NB4 (cell line): ENCODE results near the gene SMAD9.

Experiments
- POLR2A ChIP-seq: IDR thresholded peaks from 2 replicates; pipeline ENCODE4 v1.6.1; 2011; ENCODE audit warnings: mild to moderate bottlenecking; ENCODE audit not compliant: insufficient read length; ENCODE audit errors: extremely low read depth
- TF ChIP-seq, protein P1 (sequence below): IDR thresholded peaks from one replicate; pipeline ENCODE4 v1.5.1; 2012; ENCODE audit warnings: low read depth, low read length

DNA sequence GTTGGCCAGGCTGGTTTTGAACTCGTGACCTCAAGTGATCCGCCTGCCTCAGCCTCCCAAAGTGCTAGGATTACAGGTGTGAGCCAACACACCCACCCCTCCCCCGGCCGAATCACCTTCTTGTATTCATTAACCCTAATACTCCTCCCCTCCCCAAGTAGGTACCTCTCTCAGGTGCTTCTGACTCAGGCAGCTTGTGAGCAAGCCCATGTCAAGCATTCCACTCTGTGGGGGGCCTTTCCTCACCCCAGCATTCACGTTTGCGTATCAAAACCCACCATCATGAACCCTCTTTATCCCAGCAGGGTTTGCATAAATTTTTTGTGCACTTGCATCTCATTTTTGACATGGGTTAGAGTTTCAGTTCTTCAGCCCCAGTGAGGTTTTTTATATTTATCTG lies 124.6 kb downstream of the SMAD9 start:
- no peak for TF ChIP-seq POLR2A
- TF ChIP-seq, protein P1, sequence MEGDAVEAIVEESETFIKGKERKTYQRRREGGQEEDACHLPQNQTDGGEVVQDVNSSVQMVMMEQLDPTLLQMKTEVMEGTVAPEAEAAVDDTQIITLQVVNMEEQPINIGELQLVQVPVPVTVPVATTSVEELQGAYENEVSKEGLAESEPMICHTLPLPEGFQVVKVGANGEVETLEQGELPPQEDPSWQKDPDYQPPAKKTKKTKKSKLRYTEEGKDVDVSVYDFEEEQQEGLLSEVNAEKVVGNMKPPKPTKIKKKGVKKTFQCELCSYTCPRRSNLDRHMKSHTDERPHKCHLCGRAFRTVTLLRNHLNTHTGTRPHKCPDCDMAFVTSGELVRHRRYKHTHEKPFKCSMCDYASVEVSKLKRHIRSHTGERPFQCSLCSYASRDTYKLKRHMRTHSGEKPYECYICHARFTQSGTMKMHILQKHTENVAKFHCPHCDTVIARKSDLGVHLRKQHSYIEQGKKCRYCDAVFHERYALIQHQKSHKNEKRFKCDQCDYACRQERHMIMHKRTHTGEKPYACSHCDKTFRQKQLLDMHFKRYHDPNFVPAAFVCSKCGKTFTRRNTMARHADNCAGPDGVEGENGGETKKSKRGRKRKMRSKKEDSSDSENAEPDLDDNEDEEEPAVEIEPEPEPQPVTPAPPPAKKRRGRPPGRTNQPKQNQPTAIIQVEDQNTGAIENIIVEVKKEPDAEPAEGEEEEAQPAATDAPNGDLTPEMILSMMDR = no peak
